ENCODE results near the gene SOSTDC1. TPM values are rescaled to one million over a fixed set of nuclear protein-coding genes. Genes with fewer than 3 reads are reported as not detected.
"Not testable (repeated sequence)": the region's sequence is repeated elsewhere in the genome, so short reads cannot be mapped to it uniquely, and the experiment has no call there.

SOSTDC1 gene
- total RNA-seq, 1 experiment from 2014 or later = not detected

GRCh38 chr7:16447876-16448275 lies 17.7 kb downstream of the SOSTDC1 start:
- peak; percentile 21 for DNase-seq (ENCODE audit: low spot score)
- H3K27me3 ChIP-seq (replicated peaks; ENCODE audit: insufficient read depth, low read depth, low read length, poor library complexity) = no peaks in the 10 kb centered on the region
- intact Hi-C loops (cut with micrococcal nuclease; ENCODE audit: unreplicated experiment) = no loop called here
- no TSS peak for BruUV-seq (replicated peaks)
- no peak overlapping the region for H3K4me3 ChIP-seq (ENCODE audit: low read depth, low read length, poor library complexity, severe bottlenecking)
- CTCF ChIA-PET = no interaction called here
- no peak for TF ChIP-seq EZH2 (IDR thresholded peaks at IDR 0.05; ENCODE audit: borderline replicate concordance, low read depth, low read length, poor library complexity, severe bottlenecking)
- TF ChIP-seq, protein P1, sequence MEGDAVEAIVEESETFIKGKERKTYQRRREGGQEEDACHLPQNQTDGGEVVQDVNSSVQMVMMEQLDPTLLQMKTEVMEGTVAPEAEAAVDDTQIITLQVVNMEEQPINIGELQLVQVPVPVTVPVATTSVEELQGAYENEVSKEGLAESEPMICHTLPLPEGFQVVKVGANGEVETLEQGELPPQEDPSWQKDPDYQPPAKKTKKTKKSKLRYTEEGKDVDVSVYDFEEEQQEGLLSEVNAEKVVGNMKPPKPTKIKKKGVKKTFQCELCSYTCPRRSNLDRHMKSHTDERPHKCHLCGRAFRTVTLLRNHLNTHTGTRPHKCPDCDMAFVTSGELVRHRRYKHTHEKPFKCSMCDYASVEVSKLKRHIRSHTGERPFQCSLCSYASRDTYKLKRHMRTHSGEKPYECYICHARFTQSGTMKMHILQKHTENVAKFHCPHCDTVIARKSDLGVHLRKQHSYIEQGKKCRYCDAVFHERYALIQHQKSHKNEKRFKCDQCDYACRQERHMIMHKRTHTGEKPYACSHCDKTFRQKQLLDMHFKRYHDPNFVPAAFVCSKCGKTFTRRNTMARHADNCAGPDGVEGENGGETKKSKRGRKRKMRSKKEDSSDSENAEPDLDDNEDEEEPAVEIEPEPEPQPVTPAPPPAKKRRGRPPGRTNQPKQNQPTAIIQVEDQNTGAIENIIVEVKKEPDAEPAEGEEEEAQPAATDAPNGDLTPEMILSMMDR (conservative IDR thresholded peaks at IDR 0.05; ENCODE audit: low read depth, low read length) = no peak
- H3K27ac ChIP-seq (ENCODE audit: low read depth, low read length, poor library complexity, severe bottlenecking) = no peak overlapping the region
- H3K36me3 ChIP-seq (ENCODE audit: insufficient read depth, low read length, poor library complexity, severe bottlenecking) = no peaks in the 10 kb centered on the region
- H3K9me3 ChIP-seq (ENCODE audit: low read depth, low read length, poor library complexity, severe bottlenecking) = no peaks in the 10 kb centered on the region
- peaks cover 12% of the 10 kb centered on the region for H3K4me1 ChIP-seq (ENCODE audit: insufficient read depth, low read length, poor library complexity, severe bottlenecking)
- POLR2A ChIA-PET (ENCODE audit: low non-redundant PET) = no interaction called here

GRCh38 chr7:16446508-16446907 lies 19.0 kb downstream of the SOSTDC1 start:
- DNase-seq (ENCODE audit: low spot score) = no peak
- Histone ChIP-seq H3K27me3 (replicated peaks; ENCODE audit: insufficient read depth, low read depth, low read length, poor library complexity) (no peaks in the 10 kb centered on the region), H3K4me1 (ENCODE audit: insufficient read depth, low read length, poor library complexity, severe bottlenecking) (peaks cover 12% of the 10 kb centered on the region), H3K27ac (ENCODE audit: low read depth, low read length, poor library complexity, severe bottlenecking) (no peak overlapping the region), H3K4me3 (ENCODE audit: low read depth, low read length, poor library complexity, severe bottlenecking) (no peak overlapping the region), H3K36me3 (ENCODE audit: insufficient read depth, low read length, poor library complexity, severe bottlenecking) (no peaks in the 10 kb centered on the region), H3K9me3 (ENCODE audit: low read depth, low read length, poor library complexity, severe bottlenecking) (no peaks in the 10 kb centered on the region)
- ChIA-PET POLR2A (ENCODE audit: low non-redundant PET) (no interaction called here), CTCF (no interaction called here)
- TF ChIP-seq, protein P1 (conservative IDR thresholded peaks at IDR 0.05; ENCODE audit: low read depth, low read length) = no peak
- no peak for TF ChIP-seq EZH2 (IDR thresholded peaks at IDR 0.05; ENCODE audit: borderline replicate concordance, low read depth, low read length, poor library complexity, severe bottlenecking)
- intact Hi-C loops (cut with micrococcal nuclease; ENCODE audit: unreplicated experiment) = no loop called here
- BruUV-seq (replicated peaks) = no TSS peak

GRCh38 chr7:16443871-16444270 lies 21.7 kb downstream of the SOSTDC1 start:
- POLR2A ChIA-PET (ENCODE audit: low non-redundant PET); CTCF ChIA-PET; H3K27ac ChIP-seq (ENCODE audit: low read depth, low read length, poor library complexity, severe bottlenecking); H3K27me3 ChIP-seq (replicated peaks; ENCODE audit: insufficient read depth, low read depth, low read length, poor library complexity); H3K36me3 ChIP-seq (ENCODE audit: insufficient read depth, low read length, poor library complexity, severe bottlenecking); intact Hi-C loops (cut with micrococcal nuclease; ENCODE audit: unreplicated experiment); H3K9me3 ChIP-seq (ENCODE audit: low read depth, low read length, poor library complexity, severe bottlenecking); BruUV-seq (replicated peaks); DNase-seq (ENCODE audit: low spot score); H3K4me3 ChIP-seq (ENCODE audit: low read depth, low read length, poor library complexity, severe bottlenecking): not testable (repeated sequence)
- peaks cover 12% of the 10 kb centered on the region for H3K4me1 ChIP-seq (ENCODE audit: insufficient read depth, low read length, poor library complexity, severe bottlenecking)

- no peak for DNase-seq (ENCODE audit: low spot score)
- Histone ChIP-seq H3K4me3 (ENCODE audit: low read depth, low read length, poor library complexity, severe bottlenecking) (no peak overlapping the region), H3K9me3 (ENCODE audit: low read depth, low read length, poor library complexity, severe bottlenecking) (no peaks in the 10 kb centered on the region), H3K36me3 (ENCODE audit: insufficient read depth, low read length, poor library complexity, severe bottlenecking) (no peaks in the 10 kb centered on the region), H3K27ac (ENCODE audit: low read depth, low read length, poor library complexity, severe bottlenecking) (no peak overlapping the region), H3K4me1 (ENCODE audit: insufficient read depth, low read length, poor library complexity, severe bottlenecking) (peaks cover 5% of the 10 kb centered on the region), H3K27me3 (replicated peaks; ENCODE audit: insufficient read depth, low read depth, low read length, poor library complexity) (no peaks in the 10 kb centered on the region)
- intact Hi-C loops (cut with micrococcal nuclease; ENCODE audit: unreplicated experiment) = loop anchor here (10.0 kb wide), 1 partner anchor 246 kb away; no protein-coding TSS in a partner anchor
- ChIA-PET POLR2A (ENCODE audit: low non-redundant PET) (no interaction called here), CTCF (no interaction called here)
- no TSS peak for BruUV-seq (replicated peaks)
- TF ChIP-seq, protein P1 (conservative IDR thresholded peaks at IDR 0.05; ENCODE audit: low read depth, low read length) = no peak
These were observed 26.6 kb downstream of the SOSTDC1 start for GRCh38 chr7:16438988-16439387.
